Measurements from ENCODE around the gene CMSS1.

The CMSS1 gene

DNA sequence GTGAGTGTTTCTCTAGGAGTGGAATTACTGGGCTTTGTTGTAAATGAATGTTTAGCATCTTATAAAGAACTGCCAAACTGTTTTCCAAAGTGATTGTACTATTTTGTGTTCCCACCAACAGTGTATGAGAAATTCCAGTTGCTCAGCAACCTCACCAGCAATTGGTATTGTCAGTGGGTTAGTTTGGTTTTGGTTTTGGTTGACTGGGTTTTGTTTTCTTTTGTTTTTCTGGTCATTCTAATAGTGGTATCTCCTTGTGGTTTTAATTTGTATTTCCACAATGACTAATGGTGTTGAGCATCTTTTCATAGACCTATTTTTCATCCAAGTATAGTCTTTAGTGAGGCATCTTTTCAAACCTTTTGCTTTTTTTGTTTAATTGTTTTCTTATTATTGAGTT is 269.5 kb downstream of the CMSS1 start:
- DNase-seq, result no peak

DNA sequence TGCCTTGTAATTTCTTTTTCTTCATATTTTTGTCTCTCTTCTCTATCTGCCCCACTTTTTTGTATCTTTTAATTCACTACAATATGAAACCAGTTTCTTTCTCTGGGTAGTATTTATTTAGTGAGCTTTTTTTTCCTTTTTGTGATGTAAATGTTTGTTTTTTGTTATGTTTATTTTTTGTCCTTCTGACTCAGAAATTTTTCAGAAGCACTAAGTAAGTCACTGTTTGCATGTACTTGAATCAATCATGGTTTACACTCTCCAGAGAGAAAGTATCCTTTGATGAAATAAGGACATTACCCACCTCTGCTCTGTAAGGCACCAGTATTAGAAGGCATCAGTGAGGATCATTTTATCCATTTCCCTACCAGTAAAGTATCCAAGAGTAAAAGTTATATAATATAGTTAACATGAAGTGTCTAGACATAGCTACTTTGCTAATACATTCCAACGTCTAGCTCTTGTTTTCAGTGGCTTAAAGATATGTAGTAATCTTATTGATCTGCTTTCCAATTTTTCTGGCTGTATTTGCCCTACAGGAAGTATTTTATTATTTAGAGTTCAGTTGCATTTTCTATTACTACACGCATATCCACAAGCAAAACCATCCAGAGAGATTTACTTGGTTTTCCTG is 271.2 kb downstream of the CMSS1 start:
- DNase-seq, result no peak

GRCh38 chr3:100089812-100090668 is 272.4 kb downstream of the CMSS1 start:
- no peak for DNase-seq

- DNase-seq, result no peak
Observed at GRCh38 chr3:100090669-100091005, 273.0 kb downstream of the CMSS1 start.

- DNase-seq, result no peak
Observed at GRCh38 chr3:100093831-100094230, 276.2 kb downstream of the CMSS1 start.

DNA sequence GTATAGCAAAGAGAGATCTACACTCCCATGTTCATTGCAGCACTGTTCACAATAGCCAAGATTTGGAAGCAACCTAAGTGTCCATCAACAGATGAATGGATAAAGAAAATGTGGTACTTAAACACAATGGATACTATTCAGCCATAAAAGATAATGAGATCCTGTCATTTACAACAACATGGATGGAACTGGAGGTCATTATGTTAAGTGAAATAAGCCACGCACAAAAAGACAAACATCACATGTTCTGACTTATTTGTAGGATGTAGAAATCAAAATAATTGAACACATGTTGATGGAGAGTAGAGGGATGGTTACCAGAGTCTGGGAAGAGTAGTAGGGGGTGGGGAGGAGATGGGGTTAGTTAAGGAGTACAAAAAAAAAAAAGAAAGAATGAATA is 278.6 kb downstream of the CMSS1 start:
- peak in 1 of 2 experiments; percentile 35 for DNase-seq

- peak in 1 of 2 experiments; percentile 22 for DNase-seq
Observed at GRCh38 chr3:100096866-100097265, 279.2 kb downstream of the CMSS1 start.

DNA sequence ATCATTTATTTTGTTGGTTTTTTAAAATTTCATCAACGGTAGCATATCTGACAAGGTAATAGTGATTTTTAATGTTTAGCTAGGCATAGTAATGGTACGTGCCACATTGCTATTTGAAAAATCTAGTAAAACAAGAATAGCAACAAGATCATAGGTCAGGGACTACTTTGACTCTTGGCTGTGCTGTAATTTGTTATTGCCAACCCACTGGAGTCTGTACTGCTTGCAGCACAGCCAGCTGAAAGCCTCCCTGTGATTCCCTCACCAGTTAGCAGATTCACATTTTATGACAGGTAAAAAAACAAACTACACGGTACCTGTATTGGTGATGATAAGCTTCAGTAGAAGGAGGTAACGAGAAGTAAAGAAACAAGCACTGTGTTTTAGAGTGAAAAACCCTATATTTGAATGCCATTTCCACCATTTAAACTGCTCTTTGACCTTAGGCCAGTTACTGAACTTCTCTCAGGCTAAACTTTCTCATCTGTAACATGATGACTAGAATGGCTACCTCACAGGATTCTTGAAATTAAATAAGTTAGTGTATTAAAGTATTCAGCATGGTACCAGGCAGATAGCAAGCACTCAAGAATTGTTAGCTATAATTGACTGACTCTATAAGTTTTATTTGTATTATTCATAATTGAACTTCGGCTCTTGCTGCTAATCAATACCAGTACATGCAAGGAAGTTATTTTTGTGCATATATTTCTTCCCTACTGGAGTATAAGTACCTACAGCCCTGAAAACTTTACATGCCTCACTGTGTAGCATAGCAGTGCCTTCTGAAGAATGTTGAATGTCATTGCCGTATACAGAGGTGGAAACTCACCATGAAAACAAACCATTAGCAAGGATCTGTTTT is 280.5 kb downstream of the CMSS1 start:
- DNase-seq, result no peak

DNA sequence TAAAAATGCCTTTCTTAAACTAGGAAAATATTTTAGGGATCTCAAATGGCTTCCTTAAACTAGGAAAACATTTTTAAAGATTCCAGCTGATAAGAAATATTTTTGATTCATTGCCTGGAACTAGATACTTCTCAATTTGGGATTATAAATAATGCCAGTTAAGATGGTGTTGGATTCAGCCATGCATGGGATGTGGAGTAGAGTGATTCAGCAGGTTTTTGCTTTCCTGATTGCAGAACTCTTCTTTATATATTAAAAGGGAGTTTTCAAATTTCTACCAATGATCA is 281.1 kb downstream of the CMSS1 start:
- DNase-seq, result no peak

DNA sequence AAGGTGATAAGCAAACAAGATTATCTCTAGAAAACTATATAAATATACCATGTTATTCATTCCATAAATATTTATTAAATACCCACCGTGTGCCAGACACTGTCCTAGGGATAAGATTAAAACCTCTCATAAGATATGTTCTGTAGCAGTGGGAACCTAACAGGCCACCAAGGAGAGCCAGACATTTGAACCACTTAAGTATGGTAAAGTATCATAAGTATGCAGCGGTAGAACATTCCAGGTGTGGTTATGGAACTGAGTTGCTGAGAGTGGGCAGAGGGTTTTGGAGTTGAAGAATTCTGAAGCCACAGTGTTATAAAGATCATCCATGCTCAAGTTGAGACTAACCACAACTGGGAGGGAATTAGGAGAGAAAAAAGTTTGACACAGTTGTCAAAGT is 282.0 kb downstream of the CMSS1 start:
- DNase-seq, result no peak

GRCh38 chr3:100100425-100100824 is 282.8 kb downstream of the CMSS1 start:
- no peak for DNase-seq

GRCh38 chr3:100102757-100103156 is 285.1 kb downstream of the CMSS1 start:
- DNase-seq, result no peak

DNA sequence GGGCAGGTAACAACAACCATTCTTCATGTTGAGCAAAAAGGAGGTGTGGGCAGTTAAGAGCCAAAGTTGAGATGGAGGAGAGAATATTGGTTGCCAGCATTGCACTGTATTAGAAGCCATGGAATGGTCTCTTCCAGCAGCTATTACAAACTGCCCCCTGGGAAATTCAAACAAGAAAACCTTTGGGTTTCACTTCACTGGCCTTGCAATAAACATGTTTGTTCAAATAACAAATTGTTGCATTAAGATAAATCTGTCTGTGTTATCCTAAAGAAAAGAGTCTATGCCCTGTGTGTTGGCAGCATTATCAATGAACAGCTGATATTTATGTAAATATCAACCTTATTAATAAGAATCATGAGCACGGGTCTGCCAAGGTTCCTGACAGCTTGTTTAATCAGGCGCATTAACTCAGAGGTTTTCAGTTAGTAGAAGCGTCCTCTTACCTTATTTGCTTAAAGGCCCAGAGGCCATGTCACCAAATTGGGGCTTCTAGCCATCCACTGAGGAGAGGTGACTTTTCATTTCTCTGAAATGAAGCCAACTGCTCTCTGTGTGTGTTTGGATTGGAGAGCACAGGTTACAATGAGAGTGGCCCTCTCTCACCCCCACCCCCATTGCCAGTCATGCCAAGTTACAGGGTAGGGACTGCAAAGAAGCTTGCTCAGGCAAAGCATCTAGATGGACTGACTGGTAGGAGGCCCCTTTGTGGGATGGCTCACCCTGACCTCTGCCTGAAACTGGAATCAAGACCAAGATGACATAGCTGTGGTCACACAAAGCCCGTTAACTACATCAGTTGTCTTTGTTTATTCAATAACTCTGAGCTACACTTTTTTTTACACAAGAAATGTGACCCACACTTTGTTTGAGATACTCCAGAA is 286.1 kb downstream of the CMSS1 start:
- DNase-seq, result peak; percentile 43 to 90

DNA sequence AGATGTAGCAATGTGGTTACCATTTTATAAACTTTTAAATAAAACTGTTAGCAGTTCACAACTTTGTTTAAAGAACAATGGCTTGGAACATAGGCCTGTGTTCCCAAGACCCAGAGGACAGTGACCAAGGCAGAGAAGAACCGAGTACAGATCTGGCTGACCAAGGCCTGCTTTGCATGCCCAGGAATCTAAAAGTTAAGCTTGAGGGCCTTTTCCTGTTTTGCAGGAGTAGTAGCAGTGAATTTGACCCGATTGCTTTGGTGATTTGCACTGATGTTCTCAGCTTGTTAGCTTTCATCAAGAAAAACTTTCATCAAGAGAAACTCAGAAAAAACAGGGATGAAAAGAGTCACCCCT is 286.8 kb downstream of the CMSS1 start:
- DNase-seq, result no peak

- DNase-seq, result no peak
Observed at GRCh38 chr3:100104817-100105413, 287.3 kb downstream of the CMSS1 start.

DNA sequence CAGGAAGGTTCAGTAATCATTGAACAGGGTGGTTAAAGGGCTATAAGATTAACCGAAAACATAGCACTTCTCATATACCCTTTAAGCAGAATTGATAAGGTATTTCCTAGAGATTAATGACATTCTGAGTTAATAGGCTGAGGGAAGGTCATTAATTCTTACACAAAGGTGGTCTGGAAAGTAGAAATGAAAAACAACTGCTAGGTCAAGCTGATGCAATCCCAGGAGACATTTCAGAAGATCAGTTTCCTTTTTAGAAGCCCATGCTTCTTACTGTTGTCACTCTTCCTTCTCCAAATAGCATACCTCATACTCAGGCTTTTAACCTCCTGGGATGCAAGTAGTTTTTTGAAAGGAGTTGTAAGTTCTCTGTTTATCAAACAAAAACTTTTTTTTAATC is 287.8 kb downstream of the CMSS1 start:
- no peak for DNase-seq

DNA sequence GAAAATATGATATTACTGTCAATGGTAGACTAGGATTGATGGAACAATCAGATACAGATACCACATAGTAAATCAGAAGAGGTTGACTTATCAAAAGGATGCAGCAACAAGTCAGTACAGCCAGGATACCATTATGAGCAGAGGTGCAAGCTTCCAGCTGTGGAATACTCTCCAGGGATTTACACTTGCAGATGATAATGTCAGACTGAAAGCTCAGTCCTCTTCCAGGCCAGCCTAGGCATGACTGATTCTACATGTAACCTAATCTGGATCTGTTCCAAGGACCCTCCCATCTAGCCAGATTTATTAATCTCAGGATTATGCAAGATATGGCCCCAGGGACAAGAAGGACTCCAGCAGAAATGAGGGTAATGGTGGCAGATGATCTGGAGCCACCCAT is 288.4 kb downstream of the CMSS1 start:
- peak in 1 of 2 experiments; percentile 10 for DNase-seq

DNA sequence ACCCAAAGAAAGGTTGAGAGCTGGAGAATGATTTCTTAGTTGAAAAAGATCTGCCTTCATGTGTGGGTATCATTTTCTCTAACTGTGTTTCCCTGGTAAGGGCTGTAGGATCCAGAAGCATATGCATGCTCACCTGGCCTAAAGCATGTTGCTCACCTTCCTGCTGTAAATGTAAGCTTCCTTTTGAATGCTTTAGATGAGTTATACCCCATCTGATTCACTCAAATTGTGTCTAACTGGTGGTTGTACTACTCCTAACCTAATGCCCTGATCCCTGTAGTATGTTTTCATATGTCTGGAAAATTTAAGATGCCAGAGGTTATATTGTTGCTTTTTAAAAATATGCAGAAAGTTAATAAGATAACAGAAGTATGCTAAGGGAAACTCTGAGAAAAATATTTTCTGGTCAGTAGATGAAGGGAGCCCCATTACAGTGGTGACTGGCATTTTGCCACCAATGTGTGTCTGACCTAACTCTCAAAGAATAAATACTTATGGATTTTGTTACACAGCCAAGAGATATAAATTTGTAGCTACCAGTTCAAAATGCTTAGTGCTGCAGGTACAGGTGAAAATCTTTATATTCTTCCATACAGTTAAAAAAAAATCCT is 289.0 kb downstream of the CMSS1 start:
- DNase-seq, result no peak

DNA sequence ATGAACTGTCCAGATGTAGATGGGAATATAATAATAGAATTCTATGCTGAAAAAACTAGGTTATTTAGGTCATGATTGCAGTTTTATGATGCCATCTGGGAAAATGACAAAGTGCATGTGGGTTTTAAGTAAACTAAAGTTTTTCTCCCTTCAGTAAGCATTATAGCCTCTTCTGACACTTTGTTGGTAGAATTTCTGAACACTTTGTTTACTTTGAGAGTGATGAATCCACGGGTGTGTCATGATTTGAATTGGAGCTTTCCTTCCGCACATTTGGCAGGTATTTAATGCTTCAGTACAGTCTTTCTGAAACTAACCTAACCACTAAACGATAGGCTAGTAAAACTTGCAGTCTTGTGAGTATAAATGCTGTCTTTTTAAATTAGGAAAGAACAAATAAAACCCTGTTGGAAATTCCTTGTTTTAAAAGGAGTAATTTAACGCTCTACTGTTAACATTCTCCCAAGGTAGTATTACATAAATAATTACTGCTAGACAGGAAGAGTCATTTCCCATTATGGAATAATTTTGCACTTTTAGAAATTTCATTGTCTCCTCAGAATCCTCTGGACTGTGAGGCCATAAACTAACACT is 289.7 kb downstream of the CMSS1 start:
- DNase-seq, result peak in 1 of 2 experiments; percentile 15

GRCh38 chr3:100108464-100109079 is 290.9 kb downstream of the CMSS1 start:
- no peak for DNase-seq

DNA sequence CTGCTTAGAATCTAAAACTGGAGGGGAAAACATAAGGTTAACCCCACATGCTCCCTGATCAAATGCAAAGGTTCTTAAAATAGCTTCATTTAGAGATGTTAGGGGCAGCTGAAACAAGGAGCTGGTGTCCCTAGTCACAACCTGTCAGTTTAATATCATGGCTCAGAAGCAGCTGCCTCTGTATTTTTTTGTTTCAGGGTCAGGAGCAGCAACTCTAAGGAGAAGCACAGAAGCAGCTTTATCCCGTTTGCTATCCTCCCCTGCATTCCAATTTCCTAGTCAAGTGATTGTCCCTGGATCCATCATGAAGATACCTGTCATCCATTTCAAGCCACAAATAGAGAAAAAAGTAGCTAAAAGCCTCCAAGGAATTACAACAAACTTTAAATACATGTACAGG is 292.5 kb downstream of the CMSS1 start:
- no peak for DNase-seq
